Uterus (tissue), 4 donors: Measurements from ENCODE around the gene SERPINA4. TPM values are rescaled to one million over a fixed set of nuclear protein-coding genes. Genes with fewer than 3 reads are reported as not detected.

Source experiments
- DNase-seq, 2 donors: peaks; one replicate each; pipeline ENCODE4 v3.0.0-alpha.2; 2019 to 2020
- H3K27ac ChIP-seq, 2 donors: fragments of 200-600 bp; sonication (generic); 1 replicate in 1 of 2; 2 replicates in 1 of 2; pipeline ENCODE4 v1.5.1; 2016 to 2018
- H3K27me3 ChIP-seq, 2 donors: fragments of 200-600 bp; sonication (generic); one replicate each; pipeline ENCODE4 v1.5.1; 2018 to 2019; ENCODE audit warnings: control low read depth in 1 of 2
- H3K36me3 ChIP-seq, 2 donors: fragments of 200-600 bp; sonication (generic); one replicate each; pipeline ENCODE4 v1.5.1; 2019; ENCODE audit warnings: control low read depth in 1 of 2
- H3K4me1 ChIP-seq, 2 donors: fragments of 200-600 bp; sonication (generic); one replicate each; pipeline ENCODE4 v1.5.1; 2018 to 2019; ENCODE audit warnings: control low read depth in 1 of 2
- H3K4me3 ChIP-seq, 2 donors: fragments of 200-600 bp; sonication (generic); 1 replicate in 1 of 2; 2 replicates in 1 of 2; pipeline ENCODE4 v1.5.1; 2018 to 2019; ENCODE audit warnings: mild to moderate bottlenecking in 1 of 2
- H3K9me3 ChIP-seq, 2 donors: fragments of 200-600 bp; sonication (generic); one replicate each; pipeline ENCODE4 v1.5.1; 2019; ENCODE audit warnings: control low read depth in 1 of 2
- POLR2A ChIP-seq, 2 donors: fragments of 450-650 bp; IDR thresholded peaks; one replicate each; pipeline ENCODE4 v1.6.1; 2016; ENCODE audit warnings: antibody characterized with exemption in 2 of 2, mild to moderate bottlenecking in 1 of 2, moderate library complexity in 1 of 2
- intact Hi-C: fragments of 100-400 bp; cut with DNase I; formaldehyde crosslinking; loops from one replicate; pipeline ENCODE4 v1.15.1; 2023; ENCODE audit warnings: low total_unique reads
- total RNA-seq, 4 donors: library from RNA; depleted of rRNA in 3 of 4; stranded (reverse); fragments of >200 nt in 3 of 4; gene quantifications; one replicate each; pipeline versions ENCODE4 v1.1.0 to v1.2.4, GENCODE V29; 2014 to 2023
- TF ChIP-seq, protein P1 (sequence below), 4 experiments: fragments of 200-600 bp in 2 of 4; fragments of 450-650 bp in 2 of 4; sonication (generic) in 2 of 4; IDR thresholded peaks; one replicate each; pipeline ENCODE4 v1.5.1; 2016 to 2019; ENCODE audit warnings: antibody characterized with exemption in 4 of 4, mild to moderate bottlenecking in 2 of 4, moderate library complexity in 1 of 4
- donor health status: DM: yes; HTN: yes; CAD: no.

Gene SERPINA4
- total RNA-seq, 4 donors from 2014 or later: 0.28 TPM; not detected in 3

DNA sequence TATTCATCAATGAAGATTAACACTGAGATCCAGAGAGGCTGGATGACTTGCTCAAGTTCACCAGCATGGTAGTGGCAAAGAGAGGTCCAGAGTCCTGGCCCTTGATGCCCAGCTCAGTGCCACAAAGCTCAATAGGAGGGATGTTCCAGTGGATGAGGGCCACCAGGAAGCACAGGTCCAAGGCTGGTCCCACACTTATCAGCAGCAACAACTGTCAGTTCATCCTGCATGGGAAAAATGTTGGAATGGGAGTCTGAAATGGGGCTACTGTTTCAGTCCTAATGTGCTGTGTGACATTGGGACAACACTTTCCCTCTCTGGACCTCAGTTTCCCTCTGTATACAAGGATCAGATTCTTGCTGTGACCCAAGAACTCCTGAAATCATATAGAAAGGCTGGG lies 31.2 kb downstream of the SERPINA4 start:
- H3K27ac ChIP-seq: no peak overlapping the region
- H3K9me3 ChIP-seq: no peaks in the 10 kb centered on the region
- no peaks in the 10 kb centered on the region for H3K4me1 ChIP-seq
- intact Hi-C loops: no loop called here
- no peak overlapping the region for H3K4me3 ChIP-seq
- no peak for DNase-seq
- no peak for TF ChIP-seq POLR2A (IDR thresholded peaks at IDR 0.05)
- TF ChIP-seq, protein P1, sequence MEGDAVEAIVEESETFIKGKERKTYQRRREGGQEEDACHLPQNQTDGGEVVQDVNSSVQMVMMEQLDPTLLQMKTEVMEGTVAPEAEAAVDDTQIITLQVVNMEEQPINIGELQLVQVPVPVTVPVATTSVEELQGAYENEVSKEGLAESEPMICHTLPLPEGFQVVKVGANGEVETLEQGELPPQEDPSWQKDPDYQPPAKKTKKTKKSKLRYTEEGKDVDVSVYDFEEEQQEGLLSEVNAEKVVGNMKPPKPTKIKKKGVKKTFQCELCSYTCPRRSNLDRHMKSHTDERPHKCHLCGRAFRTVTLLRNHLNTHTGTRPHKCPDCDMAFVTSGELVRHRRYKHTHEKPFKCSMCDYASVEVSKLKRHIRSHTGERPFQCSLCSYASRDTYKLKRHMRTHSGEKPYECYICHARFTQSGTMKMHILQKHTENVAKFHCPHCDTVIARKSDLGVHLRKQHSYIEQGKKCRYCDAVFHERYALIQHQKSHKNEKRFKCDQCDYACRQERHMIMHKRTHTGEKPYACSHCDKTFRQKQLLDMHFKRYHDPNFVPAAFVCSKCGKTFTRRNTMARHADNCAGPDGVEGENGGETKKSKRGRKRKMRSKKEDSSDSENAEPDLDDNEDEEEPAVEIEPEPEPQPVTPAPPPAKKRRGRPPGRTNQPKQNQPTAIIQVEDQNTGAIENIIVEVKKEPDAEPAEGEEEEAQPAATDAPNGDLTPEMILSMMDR (IDR thresholded peaks at IDR 0.05): no peak
- H3K36me3 ChIP-seq: no peaks in the 10 kb centered on the region
- H3K27me3 ChIP-seq: no peaks in the 10 kb centered on the region

DNA sequence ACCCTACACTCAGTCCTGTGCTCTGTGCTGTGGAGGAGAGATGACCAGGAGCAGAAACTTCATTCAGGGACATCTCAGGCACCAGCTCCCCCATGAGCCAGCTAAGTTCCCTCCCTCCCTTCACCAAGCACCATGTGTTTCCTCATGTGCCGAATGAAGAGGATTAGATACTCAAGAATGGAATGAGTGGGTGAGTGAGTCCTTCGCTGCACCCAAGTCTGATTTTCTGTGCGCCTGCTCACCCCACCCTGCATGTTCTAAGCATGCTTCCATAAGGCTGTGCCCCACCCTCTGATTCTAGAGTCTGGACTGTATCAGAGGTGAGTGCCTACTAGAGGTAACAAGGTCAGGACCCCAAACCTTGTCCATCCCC lies 32.1 kb downstream of the SERPINA4 start:
- H3K4me1 ChIP-seq: no peaks in the 10 kb centered on the region
- H3K4me3 ChIP-seq: no peak overlapping the region
- intact Hi-C loops: no loop called here
- no peaks in the 10 kb centered on the region for H3K36me3 ChIP-seq
- TF ChIP-seq, protein P1 (IDR thresholded peaks at IDR 0.05): no peak
- TF ChIP-seq POLR2A (IDR thresholded peaks at IDR 0.05): no peak
- H3K9me3 ChIP-seq: no peaks in the 10 kb centered on the region
- no peak overlapping the region for H3K27ac ChIP-seq
- H3K27me3 ChIP-seq: no peaks in the 10 kb centered on the region
- DNase-seq: no peak

DNA sequence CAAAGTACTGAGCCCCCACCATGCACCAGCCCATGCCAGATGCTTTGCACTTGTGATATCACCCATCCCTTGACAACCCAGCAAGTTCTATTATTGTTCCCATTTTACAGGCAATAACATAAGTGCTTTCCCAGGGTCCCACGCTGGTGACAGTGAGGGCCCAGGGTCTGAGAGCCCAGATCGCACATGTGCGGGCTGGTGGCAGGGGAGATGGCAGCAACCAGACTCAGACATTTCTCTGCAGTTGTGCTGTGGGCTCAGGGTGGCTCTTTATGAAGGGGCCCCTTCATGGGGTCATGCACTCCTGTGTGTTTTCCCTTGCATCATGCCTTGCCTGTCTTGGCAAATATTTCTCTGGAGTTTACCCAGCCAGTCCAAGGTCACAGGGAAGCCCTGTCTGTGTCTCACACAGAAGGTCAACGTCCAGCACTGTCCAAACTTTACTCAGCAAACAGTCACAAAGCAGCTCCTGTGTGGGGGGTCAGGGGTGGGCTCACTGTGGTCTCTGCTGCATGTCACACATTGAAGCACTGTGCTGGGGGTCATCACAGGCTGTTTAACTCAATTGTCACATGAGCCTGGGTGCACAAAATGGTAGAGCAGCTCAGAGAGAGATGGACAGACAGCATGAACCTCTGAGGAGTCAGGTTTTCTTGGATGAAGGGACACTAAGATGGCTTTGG lies 32.6 kb downstream of the SERPINA4 start:
- Histone ChIP-seq H3K4me3 (no peak overlapping the region), H3K27ac (no peak overlapping the region), H3K9me3 (no peaks in the 10 kb centered on the region), H3K36me3 (no peaks in the 10 kb centered on the region), H3K4me1 (no peaks in the 10 kb centered on the region), H3K27me3 (no peaks in the 10 kb centered on the region)
- no peak for TF ChIP-seq POLR2A (IDR thresholded peaks at IDR 0.05)
- TF ChIP-seq, protein P1 (IDR thresholded peaks at IDR 0.05): no peak
- intact Hi-C loops: no loop called here
- no peak for DNase-seq

DNA sequence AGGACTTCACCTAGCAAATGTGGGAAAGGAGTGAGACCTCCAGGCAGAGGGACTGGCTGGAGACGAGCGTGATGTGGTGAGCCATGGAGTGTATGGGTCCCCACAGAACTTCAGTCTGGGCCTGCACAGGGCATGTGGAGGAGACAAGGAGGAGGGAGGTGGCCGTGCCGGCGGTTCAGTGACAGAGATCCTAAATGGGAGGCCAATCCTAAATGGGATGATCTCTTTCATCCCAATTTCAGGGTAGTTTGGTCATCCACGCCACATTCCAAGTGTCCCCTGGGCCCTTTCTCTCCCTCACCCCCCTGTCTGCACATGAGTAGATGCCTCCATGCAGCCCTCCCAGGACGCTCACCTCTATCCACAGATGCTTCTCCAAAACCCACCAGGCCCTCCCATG lies 33.2 kb downstream of the SERPINA4 start:
- Histone ChIP-seq H3K36me3 (no peaks in the 10 kb centered on the region), H3K4me3 (no peak overlapping the region), H3K4me1 (peaks cover 0 to 2% of the 10 kb centered on the region in 2 donors), H3K27me3 (no peaks in the 10 kb centered on the region), H3K9me3 (no peaks in the 10 kb centered on the region), H3K27ac (no peak overlapping the region)
- no peak for TF ChIP-seq POLR2A (IDR thresholded peaks at IDR 0.05)
- TF ChIP-seq, protein P1 (IDR thresholded peaks at IDR 0.05): no peak
- intact Hi-C loops: no loop called here
- DNase-seq: no peak

DNA sequence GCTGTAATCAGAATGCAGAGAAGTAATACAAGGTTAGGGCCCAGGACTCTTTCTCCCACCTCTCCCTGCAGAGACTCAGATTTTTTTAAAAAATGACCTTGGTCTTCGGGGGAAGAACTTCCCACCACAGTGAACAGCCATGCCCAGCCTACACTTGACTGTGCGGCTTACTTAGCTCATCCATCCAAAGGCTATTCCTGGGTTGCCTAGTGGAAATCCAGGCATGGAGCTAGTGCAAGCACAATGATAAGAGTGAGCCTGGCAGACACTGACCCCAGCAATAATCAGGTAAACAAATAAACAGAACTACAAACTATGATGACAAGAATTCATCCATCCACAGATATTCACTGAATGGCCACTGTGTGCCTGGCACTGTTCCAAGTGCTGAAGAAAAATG lies 34.7 kb downstream of the SERPINA4 start:
- H3K4me3 ChIP-seq: no peak overlapping the region
- no peaks in the 10 kb centered on the region for H3K36me3 ChIP-seq
- H3K27ac ChIP-seq: no peak overlapping the region
- no peaks in the 10 kb centered on the region for H3K27me3 ChIP-seq
- DNase-seq: no peak
- TF ChIP-seq, protein P1 (IDR thresholded peaks at IDR 0.05): no peak
- TF ChIP-seq POLR2A (IDR thresholded peaks at IDR 0.05): no peak
- H3K9me3 ChIP-seq: no peaks in the 10 kb centered on the region
- intact Hi-C loops: no loop called here
- H3K4me1 ChIP-seq: peaks cover 0 to 6% of the 10 kb centered on the region in 2 donors
